WERI-Rb-1 (cell line): ENCODE results near the gene KLHDC10.
"Not testable (repeated sequence)": the region's sequence is repeated elsewhere in the genome, so short reads cannot be mapped to it uniquely, and the experiment has no call there.

Source experiments
- DNase-seq: peaks from one replicate; pipeline ENCODE4 v3.0.0-alpha.2; 2020
- H3K27ac ChIP-seq: fragments of 250-450 bp; sonication (Bioruptor Pico); 2 replicates; pipeline ENCODE4 v1.5.1; 2020; ENCODE audit warnings: mild to moderate bottlenecking, moderate library complexity
- H3K27me3 ChIP-seq: fragments of 250-450 bp; sonication (Bioruptor Pico); 2 replicates; pipeline ENCODE4 v1.5.1; 2021; ENCODE audit warnings: mild to moderate bottlenecking, low read depth, moderate library complexity; ENCODE audit not compliant: insufficient read depth, severe bottlenecking
- H3K36me3 ChIP-seq: fragments of 250-450 bp; sonication (Bioruptor Pico); 2 replicates; pipeline ENCODE4 v1.5.1; 2020; ENCODE audit warnings: mild to moderate bottlenecking, moderate library complexity
- H3K4me3 ChIP-seq: 2 replicates; pipeline ENCODE4 v1.5.1; 2011; ENCODE audit warnings: low read depth, mild to moderate bottlenecking, control low read depth, low read length
- H3K9me3 ChIP-seq: fragments of 250-450 bp; sonication (Bioruptor Pico); 2 replicates; pipeline ENCODE4 v1.5.1; 2021; ENCODE audit warnings: mild to moderate bottlenecking, moderate library complexity; ENCODE audit not compliant: severe bottlenecking
- TF ChIP-seq, protein P1 (sequence below): IDR thresholded peaks from 2 replicates; pipeline ENCODE4 v1.5.1; 2011; ENCODE audit warnings: low read depth, mild to moderate bottlenecking, control low read depth, inconsistent platforms, low read length

KLHDC10 gene

DNA sequence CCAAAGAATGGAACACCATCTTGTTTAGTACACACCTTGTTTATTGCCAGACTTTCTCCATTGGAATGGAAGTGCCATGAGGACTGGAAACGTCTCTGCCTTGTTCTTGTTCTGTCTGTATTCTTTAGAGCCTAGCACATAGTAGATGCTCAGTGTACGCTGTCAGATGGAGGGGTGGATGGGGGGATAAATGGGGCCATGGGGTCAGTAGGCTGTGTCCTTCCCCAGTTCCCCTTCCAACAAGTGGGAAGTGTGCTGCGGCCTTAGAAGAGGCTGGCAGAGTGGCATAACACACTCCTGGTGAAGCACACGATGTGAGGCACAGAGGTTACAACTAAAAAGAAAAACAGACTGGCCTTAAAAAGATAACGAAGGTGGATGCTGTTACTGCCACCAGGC is 73.0 kb downstream of the KLHDC10 start:
- DNase-seq = no peak
- no peak overlapping the region for H3K4me3 ChIP-seq
- no peaks in the 10 kb centered on the region for H3K36me3 ChIP-seq
- H3K27me3 ChIP-seq = no peaks in the 10 kb centered on the region
- TF ChIP-seq, protein P1, sequence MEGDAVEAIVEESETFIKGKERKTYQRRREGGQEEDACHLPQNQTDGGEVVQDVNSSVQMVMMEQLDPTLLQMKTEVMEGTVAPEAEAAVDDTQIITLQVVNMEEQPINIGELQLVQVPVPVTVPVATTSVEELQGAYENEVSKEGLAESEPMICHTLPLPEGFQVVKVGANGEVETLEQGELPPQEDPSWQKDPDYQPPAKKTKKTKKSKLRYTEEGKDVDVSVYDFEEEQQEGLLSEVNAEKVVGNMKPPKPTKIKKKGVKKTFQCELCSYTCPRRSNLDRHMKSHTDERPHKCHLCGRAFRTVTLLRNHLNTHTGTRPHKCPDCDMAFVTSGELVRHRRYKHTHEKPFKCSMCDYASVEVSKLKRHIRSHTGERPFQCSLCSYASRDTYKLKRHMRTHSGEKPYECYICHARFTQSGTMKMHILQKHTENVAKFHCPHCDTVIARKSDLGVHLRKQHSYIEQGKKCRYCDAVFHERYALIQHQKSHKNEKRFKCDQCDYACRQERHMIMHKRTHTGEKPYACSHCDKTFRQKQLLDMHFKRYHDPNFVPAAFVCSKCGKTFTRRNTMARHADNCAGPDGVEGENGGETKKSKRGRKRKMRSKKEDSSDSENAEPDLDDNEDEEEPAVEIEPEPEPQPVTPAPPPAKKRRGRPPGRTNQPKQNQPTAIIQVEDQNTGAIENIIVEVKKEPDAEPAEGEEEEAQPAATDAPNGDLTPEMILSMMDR = no peak
- H3K9me3 ChIP-seq = no peaks in the 10 kb centered on the region
- H3K27ac ChIP-seq = no peak overlapping the region

DNA sequence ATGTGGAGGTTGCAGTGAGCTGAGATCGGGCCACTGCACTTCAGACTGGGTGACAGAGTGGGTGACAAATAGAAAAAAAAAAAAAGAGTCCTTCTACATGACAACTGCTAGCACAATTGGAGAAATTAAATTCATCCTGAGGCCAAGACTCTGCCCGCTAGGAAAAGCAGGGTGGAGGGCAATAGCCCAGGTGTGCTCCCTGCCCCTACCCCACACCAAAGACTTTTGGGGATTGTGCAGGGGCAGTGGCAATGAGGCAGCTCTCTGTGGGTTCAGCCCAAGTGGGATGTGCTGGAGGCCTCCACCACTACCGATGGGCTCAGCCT is 73.6 kb downstream of the KLHDC10 start:
- DNase-seq = no peak
- H3K4me3 ChIP-seq = no peak overlapping the region
- TF ChIP-seq, protein P1 = no peak
- no peaks in the 10 kb centered on the region for H3K27me3 ChIP-seq
- H3K36me3 ChIP-seq = no peaks in the 10 kb centered on the region
- no peak overlapping the region for H3K27ac ChIP-seq
- no peaks in the 10 kb centered on the region for H3K9me3 ChIP-seq

DNA sequence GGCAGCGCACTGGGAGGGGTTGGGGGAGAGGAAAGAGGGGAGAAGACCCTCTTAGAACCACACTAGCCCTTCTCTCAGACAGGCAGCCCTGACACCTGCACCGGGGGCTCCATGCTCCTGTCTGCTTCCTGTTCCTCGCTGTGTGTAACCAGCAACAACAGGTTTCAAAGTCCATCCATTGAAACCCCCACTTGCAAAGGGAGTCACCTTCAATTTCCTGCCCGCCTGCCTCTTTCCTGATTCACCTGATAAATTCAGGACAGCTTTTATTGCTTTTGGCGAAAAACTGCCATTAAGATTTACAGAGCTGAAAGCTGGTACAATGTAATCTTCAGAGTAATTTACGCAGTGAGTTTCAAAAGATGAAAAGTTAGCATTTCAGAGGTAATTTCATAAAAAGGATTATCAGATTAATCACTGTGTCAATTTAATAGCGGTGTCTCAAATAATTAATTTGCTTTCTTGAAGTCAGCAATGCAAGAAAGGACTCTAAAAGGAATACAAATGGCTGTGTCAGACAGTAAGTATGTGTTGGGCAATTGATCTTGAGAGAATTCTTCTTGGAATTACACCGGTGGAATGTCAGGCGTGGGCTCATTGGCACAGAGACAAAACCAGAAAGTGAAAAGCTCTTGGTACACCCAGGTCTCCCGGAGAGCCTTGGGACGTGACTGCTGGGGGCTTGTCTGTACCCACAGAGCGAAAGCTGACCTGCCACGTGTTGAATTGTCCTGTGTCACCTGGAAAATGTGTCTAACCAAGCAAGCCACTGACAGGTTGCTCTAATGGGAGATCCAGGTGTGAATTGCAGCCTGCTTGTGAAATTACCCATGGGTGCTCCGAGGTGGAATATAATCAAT is 74.2 kb downstream of the KLHDC10 start:
- no peak overlapping the region for H3K27ac ChIP-seq
- TF ChIP-seq, protein P1 = no peak
- no peaks in the 10 kb centered on the region for H3K27me3 ChIP-seq
- DNase-seq = no peak
- no peaks in the 10 kb centered on the region for H3K9me3 ChIP-seq
- H3K4me3 ChIP-seq = no peak overlapping the region
- no peaks in the 10 kb centered on the region for H3K36me3 ChIP-seq

DNA sequence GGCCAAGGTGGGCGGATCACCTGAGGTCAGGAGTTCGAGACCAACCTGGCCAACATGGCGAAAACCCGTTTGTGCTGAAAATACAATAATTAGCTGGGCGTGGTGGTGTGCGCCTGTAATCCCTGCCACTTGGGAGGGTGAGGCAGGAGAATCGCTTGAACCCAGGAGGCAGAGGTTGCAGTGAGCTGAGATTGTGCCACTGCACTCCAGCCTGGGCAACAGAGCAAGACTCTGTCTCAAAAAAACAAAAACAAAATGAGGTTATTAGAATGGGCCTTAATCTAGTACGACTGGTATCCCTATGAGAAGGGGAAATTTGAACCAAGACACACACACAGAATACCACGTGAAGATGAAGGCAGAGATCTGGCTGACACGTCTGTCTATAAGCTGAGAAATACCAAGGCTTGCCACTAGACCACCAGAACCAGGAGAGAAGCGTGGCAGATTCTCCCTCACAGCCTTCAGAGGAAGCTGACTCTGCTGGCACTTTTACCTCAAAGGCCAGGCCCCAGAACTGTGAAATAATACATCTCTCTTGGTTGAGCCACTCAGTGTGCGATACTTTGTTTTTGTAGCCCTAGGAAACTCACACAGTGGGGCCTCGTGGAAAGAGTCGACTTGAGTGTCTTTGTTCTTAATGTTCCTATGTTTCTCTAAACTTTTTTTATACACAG is 75.2 kb downstream of the KLHDC10 start:
- H3K4me3 ChIP-seq = no peak overlapping the region
- H3K36me3 ChIP-seq = no peaks in the 10 kb centered on the region
- DNase-seq = no peak
- TF ChIP-seq, protein P1 = no peak
- no peak overlapping the region for H3K27ac ChIP-seq
- no peaks in the 10 kb centered on the region for H3K9me3 ChIP-seq
- H3K27me3 ChIP-seq = no peaks in the 10 kb centered on the region

DNA sequence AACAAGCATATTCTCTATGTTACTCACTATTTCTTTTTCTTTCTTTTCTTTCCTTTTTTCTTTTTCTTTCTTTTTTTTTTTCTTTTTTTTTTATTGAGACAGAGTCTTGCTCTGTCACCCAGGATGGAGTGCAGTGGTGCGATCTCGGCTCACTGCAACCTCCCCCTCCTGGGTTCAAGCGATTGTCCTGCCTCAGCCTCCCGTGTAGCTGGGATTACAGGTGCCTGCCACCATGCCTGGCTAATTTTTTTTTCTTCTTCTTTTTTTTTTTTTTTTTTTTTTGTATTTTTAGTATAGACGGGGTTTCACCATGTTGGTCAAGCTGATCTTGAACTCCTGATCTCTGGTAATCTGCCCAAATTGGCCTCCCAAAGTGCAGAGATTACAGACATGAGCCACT is 75.8 kb downstream of the KLHDC10 start:
- H3K27me3 ChIP-seq, DNase-seq, H3K27ac ChIP-seq, H3K4me3 ChIP-seq, H3K36me3 ChIP-seq, H3K9me3 ChIP-seq: not testable (repeated sequence)

DNA sequence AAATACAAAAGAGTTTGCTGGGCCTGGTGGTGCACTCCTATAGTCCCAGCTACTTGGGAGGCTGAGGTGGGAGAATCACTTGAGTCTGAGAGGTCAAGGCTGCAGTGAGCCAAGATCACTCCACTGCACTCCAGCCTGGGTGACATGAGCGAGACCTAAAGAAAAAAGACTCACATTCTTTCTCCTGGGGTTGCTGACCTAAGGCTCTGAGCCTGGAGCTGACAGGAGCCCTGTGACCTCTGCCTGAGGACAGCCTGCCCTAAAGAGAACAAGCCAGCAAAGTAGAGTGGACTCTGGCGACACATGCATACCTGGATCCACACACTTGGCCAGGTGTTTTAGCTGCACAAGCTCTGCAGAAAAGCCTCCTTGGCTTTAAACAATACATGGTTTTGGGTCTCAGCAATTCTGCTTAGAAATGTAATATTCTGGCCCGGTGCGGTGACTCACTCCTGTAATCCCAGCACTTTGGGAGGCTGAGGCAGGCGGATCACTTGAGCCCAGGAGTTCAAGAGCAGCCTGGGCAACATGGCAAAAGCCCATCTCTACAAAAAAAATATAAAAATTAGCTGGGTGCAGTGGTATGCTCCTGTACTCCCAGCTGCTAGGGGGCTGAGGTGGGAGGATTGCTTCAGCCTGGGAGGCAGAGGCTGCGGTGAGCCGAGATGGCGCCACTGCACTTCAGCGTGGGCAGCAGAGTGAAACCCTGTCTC is 76.5 kb downstream of the KLHDC10 start:
- H3K36me3 ChIP-seq = no peaks in the 10 kb centered on the region
- no peaks in the 10 kb centered on the region for H3K9me3 ChIP-seq
- no peaks in the 10 kb centered on the region for H3K27me3 ChIP-seq
- TF ChIP-seq, protein P1 = no peak
- DNase-seq = no peak
- H3K27ac ChIP-seq = no peak overlapping the region
- H3K4me3 ChIP-seq = no peak overlapping the region
